Fibroblast of lung (primary cell): ENCODE results near the gene TBX15. TPM values are rescaled to one million over a fixed set of nuclear protein-coding genes. Genes with fewer than 3 reads are reported as not detected.

Experiments
- DNase-seq, 2 donors: peaks; one replicate each; pipeline versions ENCODE4 v3.0.0 to v3.0.0-alpha.2; 2010; ENCODE audit warnings: low read depth in 2 of 2
- H2AFZ ChIP-seq: 2 replicates; pipeline ENCODE4 v1.5.1; 2012; ENCODE audit warnings: low read length, control low read depth, inconsistent platforms
- H3K27ac ChIP-seq: 2 replicates; pipeline ENCODE4 v1.5.1; 2011; ENCODE audit warnings: low read length, control low read depth; ENCODE audit not compliant: insufficient read depth
- H3K27me3 ChIP-seq: 2 replicates; pipeline ENCODE4 v1.5.1; 2011; ENCODE audit warnings: mild to moderate bottlenecking, low read length; ENCODE audit not compliant: control insufficient read depth, insufficient read depth
- H3K36me3 ChIP-seq: 2 replicates; pipeline ENCODE4 v1.5.1; 2011; ENCODE audit warnings: low read length; ENCODE audit not compliant: control insufficient read depth, insufficient read depth
- H3K4me1 ChIP-seq: 2 replicates; pipeline ENCODE4 v1.5.1; 2011; ENCODE audit warnings: low read length; ENCODE audit not compliant: control insufficient read depth, insufficient read depth; ENCODE audit errors: extremely low read depth
- H3K4me2 ChIP-seq: 2 replicates; pipeline ENCODE4 v1.5.1; 2011; ENCODE audit warnings: low read length, control low read depth; ENCODE audit not compliant: insufficient read depth; ENCODE audit errors: extremely low read depth
- H3K4me3 ChIP-seq, 4 experiments: fragments of 200-600 bp in 1 of 4; sonication (generic) in 1 of 4; replicated peaks in 1 of 4; 2 replicates each; pipeline ENCODE4 v1.5.1; 2011 to 2016; ENCODE audit warnings: low read length in 4 of 4, low read depth in 3 of 4, mild to moderate bottlenecking in 3 of 4, control low read depth in 2 of 4, inconsistent platforms in 1 of 4, mixed read lengths in 1 of 4; ENCODE audit not compliant: insufficient read depth in 1 of 4; ENCODE audit errors: control extremely low read depth in 1 of 4
- H3K79me2 ChIP-seq: 2 replicates; pipeline ENCODE4 v1.5.1; 2012; ENCODE audit warnings: mild to moderate bottlenecking, low read length, inconsistent platforms; ENCODE audit not compliant: control insufficient read depth, insufficient read depth
- H3K9ac ChIP-seq: 2 replicates; pipeline ENCODE4 v1.5.1; 2011; ENCODE audit warnings: mild to moderate bottlenecking, low read length, control low read depth; ENCODE audit not compliant: insufficient read depth
- H3K9me3 ChIP-seq: 2 replicates; pipeline ENCODE4 v1.5.1; 2012; ENCODE audit warnings: low read depth, low read length; ENCODE audit not compliant: control insufficient read depth, insufficient read depth
- H4K20me1 ChIP-seq: 2 replicates; pipeline ENCODE4 v1.5.1; 2011; ENCODE audit warnings: low read length; ENCODE audit not compliant: control insufficient read depth, insufficient read depth; ENCODE audit errors: extremely low read depth
- CTCF ChIP-seq, 2 donors: IDR thresholded peaks in 1 of 2; conservative IDR thresholded peaks in 1 of 2; 1 replicate in 1 of 2; 2 replicates in 1 of 2; pipeline ENCODE4 v1.5.1; 2011 to 2012; ENCODE audit warnings: low read length in 2 of 2, control low read depth in 1 of 2, inconsistent platforms in 1 of 2, low read depth in 1 of 2, mild to moderate bottlenecking in 1 of 2
- EZH2 ChIP-seq: IDR thresholded peaks from 2 replicates; pipeline ENCODE4 v1.5.1; 2012; ENCODE audit warnings: low read length, control low read depth, mild to moderate bottlenecking; ENCODE audit errors: missing control alignments
- polyA plus RNA-seq, 2 donors: library from polyadenylated mRNA; depleted of rRNA in 1 of 2; stranded (reverse) in 1 of 2; unstranded in 1 of 2; fragments of >200 nt; gene quantifications; 2 replicates each; pipeline ENCODE4 v1.2.1, GENCODE V29; 2011 to 2012; ENCODE audit warnings: missing spikeins in 1 of 2
- total RNA-seq: library from RNA; depleted of rRNA; stranded (reverse); fragments of >200 nt; gene quantifications from 2 replicates; pipeline ENCODE4 v1.2.1, GENCODE V29; 2014

The TBX15 gene
- total and polyA plus RNA-seq, 2 donors (not counting 1 experiment from before 2014, with no cell fraction given), result 0.50 to 0.99 TPM

GRCh38 chr1:118987468-118988185 lies 516 bp downstream of the TBX15 start:
- no peaks in the 10 kb centered on the region for H4K20me1 ChIP-seq
- no peak overlapping the region for H2AFZ ChIP-seq
- no peak overlapping the region for H3K9ac ChIP-seq
- peak; percentile 83 for TF ChIP-seq EZH2
- TF ChIP-seq CTCF (conservative IDR thresholded peaks at IDR 0.05 in 1 of 2, IDR thresholded peaks at IDR 0.05 in 1 of 2; ENCODE audit: low read depth in 1 of 2, low read length in 2 of 2), result no peak
- H3K9me3 ChIP-seq, result no peaks in the 10 kb centered on the region
- peak overlapping the region; percentile 75 for H3K4me2 ChIP-seq
- peak overlapping the region in 3 of 4 experiments; percentile 1 to 45 (median 7) for H3K4me3 ChIP-seq
- no peaks in the 10 kb centered on the region for H3K4me1 ChIP-seq
- H3K27ac ChIP-seq, result no peak overlapping the region
- H3K36me3 ChIP-seq, result no peaks in the 10 kb centered on the region
- H3K27me3 ChIP-seq, result peaks cover 93% of the 10 kb centered on the region
- H3K79me2 ChIP-seq, result no peaks in the 10 kb centered on the region
- DNase-seq, result no peak

GRCh38 chr1:118986555-118987467 lies 1.3 kb downstream of the TBX15 start:
- no peaks in the 10 kb centered on the region for H4K20me1 ChIP-seq
- no peaks in the 10 kb centered on the region for H3K79me2 ChIP-seq
- peak overlapping the region; percentile 75 for H3K4me2 ChIP-seq
- H3K27me3 ChIP-seq, result peaks cover 87% of the 10 kb centered on the region
- H3K27ac ChIP-seq, result no peak overlapping the region
- no peak for TF ChIP-seq CTCF (conservative IDR thresholded peaks at IDR 0.05 in 1 of 2, IDR thresholded peaks at IDR 0.05 in 1 of 2; ENCODE audit: low read depth in 1 of 2, low read length in 2 of 2)
- peak; percentile 67 for TF ChIP-seq EZH2
- no peak overlapping the region for H3K9ac ChIP-seq
- no peaks in the 10 kb centered on the region for H3K4me1 ChIP-seq
- no peak for DNase-seq
- no peak overlapping the region for H2AFZ ChIP-seq
- no peaks in the 10 kb centered on the region for H3K36me3 ChIP-seq
- no peaks in the 10 kb centered on the region for H3K9me3 ChIP-seq
- peak overlapping the region in 1 of 4 experiments; percentile 45 for H3K4me3 ChIP-seq
